Activated T-cell treated with anti-CD3 and anti-CD28 coated beads, Interleukin-2, amount 50 U/mL, for 24 hours (primary cell): ENCODE data around the gene NEGR1.

Experiments
- DNase-seq: peaks from one replicate; pipeline ENCODE4 v3.0.0-alpha.2; 2020
- H3K27ac Mint-ChIP-seq: 2 replicates; pipeline ENCODE4 v1.8.0; 2020; ENCODE audit warnings: mild to moderate bottlenecking, mixed read lengths
- H3K27me3 Mint-ChIP-seq: 2 replicates; pipeline ENCODE4 v1.8.0; 2020; ENCODE audit warnings: mixed read lengths
- H3K36me3 Mint-ChIP-seq: 2 replicates; pipeline ENCODE4 v1.8.0; 2020; ENCODE audit warnings: low read depth, mixed read lengths
- H3K4me1 Mint-ChIP-seq: 2 replicates; pipeline ENCODE4 v1.8.0; 2020; ENCODE audit warnings: low read depth, mixed read lengths
- H3K4me3 Mint-ChIP-seq: 2 replicates; pipeline ENCODE4 v1.8.0; 2020; ENCODE audit warnings: mild to moderate bottlenecking, moderate library complexity, mixed read lengths
- H3K9me3 Mint-ChIP-seq: 2 replicates; pipeline ENCODE4 v1.8.0; 2020; ENCODE audit warnings: mixed read lengths

NEGR1 gene

DNA sequence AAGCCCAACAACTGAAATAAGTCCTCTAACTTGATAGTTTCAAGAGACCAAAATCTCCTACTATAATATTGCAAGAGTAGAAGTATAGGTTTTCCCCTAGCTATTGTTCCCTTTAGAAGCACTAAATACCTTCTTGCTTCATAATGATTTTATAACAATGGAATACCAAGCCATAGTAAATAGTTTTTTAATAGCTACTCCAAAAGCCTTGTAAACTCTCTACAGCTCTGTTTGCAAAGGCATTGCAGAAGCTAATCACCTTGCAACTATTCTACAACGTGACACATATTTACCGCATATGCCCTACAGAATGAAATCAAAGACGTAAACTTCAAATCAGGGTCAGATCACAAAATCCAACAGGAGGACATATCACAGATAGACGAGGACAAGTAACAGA is 750.0 kb downstream of the NEGR1 start:
- H3K4me1 Mint-ChIP-seq, result no peaks in the 10 kb centered on the region
- no peak overlapping the region for H3K27ac Mint-ChIP-seq
- no peaks in the 10 kb centered on the region for H3K36me3 Mint-ChIP-seq
- no peaks in the 10 kb centered on the region for H3K27me3 Mint-ChIP-seq
- H3K9me3 Mint-ChIP-seq, result peaks cover 3% of the 10 kb centered on the region
- DNase-seq, result no peak
- H3K4me3 Mint-ChIP-seq, result no peak overlapping the region

DNA sequence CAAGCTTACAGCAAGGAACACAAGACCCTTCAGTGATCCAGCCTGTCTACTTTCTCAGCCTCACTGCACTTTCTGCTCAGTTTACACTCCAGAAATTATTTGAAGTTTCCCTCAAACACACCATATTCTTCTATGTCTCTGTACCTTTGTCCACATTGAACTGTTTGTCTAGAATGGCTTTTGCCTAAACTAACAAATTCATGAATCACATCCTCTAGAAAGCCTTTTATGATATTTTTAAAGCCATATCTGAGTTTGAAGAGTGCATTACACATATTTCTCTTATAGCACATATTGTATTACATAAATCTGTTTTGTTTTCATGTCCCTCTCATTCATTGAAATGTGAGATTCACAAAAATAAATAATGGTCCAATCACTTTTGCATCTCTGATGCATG is 755.5 kb downstream of the NEGR1 start:
- Mint-ChIP-seq H3K9me3 (no peaks in the 10 kb centered on the region), H3K27ac (no peak overlapping the region), H3K27me3 (no peaks in the 10 kb centered on the region), H3K4me3 (no peak overlapping the region), H3K4me1 (no peaks in the 10 kb centered on the region), H3K36me3 (no peaks in the 10 kb centered on the region)
- no peak for DNase-seq

DNA sequence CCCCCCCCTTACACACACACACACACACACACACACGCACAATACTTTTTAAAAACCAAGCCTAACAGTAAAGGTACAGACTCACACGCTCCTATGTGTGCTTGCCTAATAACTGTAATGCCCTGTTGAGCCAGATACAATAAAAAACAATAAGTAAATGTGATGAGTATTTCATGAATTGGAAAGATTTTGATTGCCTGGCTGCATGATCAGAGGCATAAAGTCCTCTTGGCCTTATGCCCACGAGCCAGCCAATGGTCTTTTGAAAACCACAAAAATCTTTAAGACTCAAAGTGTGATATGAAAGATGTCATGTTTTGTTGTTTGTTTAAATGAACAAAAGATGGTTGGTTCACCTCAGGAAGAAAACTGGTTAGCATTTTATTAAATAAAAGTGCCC is 759.6 kb downstream of the NEGR1 start:
- Mint-ChIP-seq H3K27ac (no peak overlapping the region), H3K36me3 (no peaks in the 10 kb centered on the region), H3K4me3 (no peak overlapping the region), H3K9me3 (no peaks in the 10 kb centered on the region), H3K4me1 (no peaks in the 10 kb centered on the region), H3K27me3 (no peaks in the 10 kb centered on the region)
- no peak for DNase-seq

DNA sequence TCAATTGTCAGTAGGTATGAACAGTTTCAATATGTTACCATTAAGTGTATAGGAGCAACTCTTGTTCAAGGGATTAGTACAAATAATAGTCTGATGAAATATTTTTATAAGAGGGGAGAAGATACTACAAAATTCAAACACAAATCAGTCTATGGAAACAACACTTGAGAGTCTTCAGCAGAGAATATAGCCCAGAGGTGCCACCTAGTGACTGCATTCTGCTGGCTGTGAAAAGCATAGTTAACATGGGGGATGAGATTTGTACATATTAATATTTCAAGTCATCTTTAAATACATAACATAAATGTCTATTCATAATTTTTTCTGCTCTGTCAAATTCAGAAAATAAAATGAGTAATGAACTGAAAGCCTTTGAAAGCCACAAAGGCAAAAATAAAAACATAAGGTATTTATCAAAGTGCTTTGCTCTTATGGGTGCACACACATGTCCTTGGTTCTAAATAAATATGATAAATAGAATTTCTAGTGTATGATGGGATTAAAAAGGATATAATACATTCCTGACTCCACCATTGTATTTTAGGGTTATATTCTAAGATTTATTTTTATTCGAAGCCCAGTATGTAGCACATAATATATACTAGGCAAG is 760.6 kb downstream of the NEGR1 start:
- DNase-seq, result no peak
- Mint-ChIP-seq H3K9me3 (no peaks in the 10 kb centered on the region), H3K36me3 (no peaks in the 10 kb centered on the region), H3K27me3 (no peaks in the 10 kb centered on the region), H3K4me1 (no peaks in the 10 kb centered on the region), H3K27ac (no peak overlapping the region), H3K4me3 (no peak overlapping the region)

DNA sequence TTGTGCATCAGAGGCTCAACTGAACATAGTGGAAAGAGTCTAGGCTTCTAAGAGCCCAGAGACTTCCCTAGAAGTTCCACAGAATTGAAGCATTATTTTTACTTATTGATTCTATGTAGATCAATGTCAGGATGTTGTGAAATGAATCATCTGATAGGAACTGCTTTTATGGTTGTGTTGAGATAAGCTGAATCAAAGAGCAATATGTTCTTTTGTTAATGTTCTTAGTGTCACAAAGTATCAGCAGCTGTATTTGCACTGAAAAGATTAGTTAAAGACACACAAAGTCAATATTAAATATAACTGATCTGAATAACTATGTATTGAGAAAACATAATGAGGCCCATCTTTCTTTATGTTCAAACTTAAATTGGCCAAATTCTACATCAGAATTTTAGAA is 770.8 kb downstream of the NEGR1 start:
- peaks cover 1% of the 10 kb centered on the region for H3K9me3 Mint-ChIP-seq
- no peaks in the 10 kb centered on the region for H3K4me1 Mint-ChIP-seq
- DNase-seq, result no peak
- no peak overlapping the region for H3K27ac Mint-ChIP-seq
- H3K4me3 Mint-ChIP-seq, result no peak overlapping the region
- H3K27me3 Mint-ChIP-seq, result no peaks in the 10 kb centered on the region
- no peaks in the 10 kb centered on the region for H3K36me3 Mint-ChIP-seq

DNA sequence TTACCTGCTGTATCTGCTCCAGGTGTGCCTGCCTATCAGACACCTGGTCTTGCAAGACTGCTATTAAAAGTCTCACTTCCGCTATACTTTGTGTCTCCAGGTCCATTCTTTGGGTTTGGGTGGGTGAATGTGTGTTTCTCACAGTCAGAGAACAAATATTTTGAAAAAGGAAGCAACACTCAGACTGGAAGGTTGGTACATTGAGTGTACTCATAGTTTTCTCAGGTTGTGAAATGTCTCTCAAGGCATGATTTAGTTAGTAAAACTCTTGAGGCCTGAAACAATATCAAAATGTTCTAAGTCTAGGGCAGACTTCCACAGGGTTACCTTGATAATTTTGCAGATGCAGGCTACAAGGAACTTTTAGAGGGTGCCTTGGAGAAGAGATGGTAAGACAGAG is 771.6 kb downstream of the NEGR1 start:
- no peak overlapping the region for H3K27ac Mint-ChIP-seq
- no peaks in the 10 kb centered on the region for H3K36me3 Mint-ChIP-seq
- H3K27me3 Mint-ChIP-seq, result no peaks in the 10 kb centered on the region
- peaks cover 1% of the 10 kb centered on the region for H3K9me3 Mint-ChIP-seq
- no peaks in the 10 kb centered on the region for H3K4me1 Mint-ChIP-seq
- no peak overlapping the region for H3K4me3 Mint-ChIP-seq
- no peak for DNase-seq

DNA sequence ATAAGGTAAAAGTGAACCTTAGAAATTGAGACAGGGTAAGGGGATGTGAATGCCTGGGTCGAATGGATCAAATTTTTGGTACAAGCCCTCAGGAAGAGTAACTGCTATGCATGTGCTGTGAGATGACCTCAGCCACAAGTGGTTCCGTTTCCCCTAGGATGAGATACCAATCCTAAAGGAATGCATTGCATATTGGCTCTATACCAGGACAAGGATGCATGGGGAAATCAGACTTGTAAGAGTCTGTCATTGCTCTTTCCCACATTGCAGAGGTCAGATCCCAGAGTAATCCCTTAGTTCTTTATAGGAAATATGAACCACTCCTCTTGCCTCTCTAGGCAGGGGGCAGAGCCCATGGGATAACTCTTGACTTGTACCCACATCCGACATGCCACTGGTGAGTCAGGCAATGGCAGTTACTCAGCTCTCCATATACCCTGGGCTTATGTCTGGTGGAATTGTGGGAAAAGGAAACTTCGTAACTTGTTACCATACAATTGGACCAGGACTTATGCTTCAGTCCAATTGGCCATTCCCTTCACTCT is 773.2 kb downstream of the NEGR1 start:
- H3K36me3 Mint-ChIP-seq, result no peaks in the 10 kb centered on the region
- H3K9me3 Mint-ChIP-seq, result peaks cover 1% of the 10 kb centered on the region
- no peaks in the 10 kb centered on the region for H3K27me3 Mint-ChIP-seq
- no peak overlapping the region for H3K27ac Mint-ChIP-seq
- no peaks in the 10 kb centered on the region for H3K4me1 Mint-ChIP-seq
- DNase-seq, result no peak
- H3K4me3 Mint-ChIP-seq, result no peak overlapping the region

DNA sequence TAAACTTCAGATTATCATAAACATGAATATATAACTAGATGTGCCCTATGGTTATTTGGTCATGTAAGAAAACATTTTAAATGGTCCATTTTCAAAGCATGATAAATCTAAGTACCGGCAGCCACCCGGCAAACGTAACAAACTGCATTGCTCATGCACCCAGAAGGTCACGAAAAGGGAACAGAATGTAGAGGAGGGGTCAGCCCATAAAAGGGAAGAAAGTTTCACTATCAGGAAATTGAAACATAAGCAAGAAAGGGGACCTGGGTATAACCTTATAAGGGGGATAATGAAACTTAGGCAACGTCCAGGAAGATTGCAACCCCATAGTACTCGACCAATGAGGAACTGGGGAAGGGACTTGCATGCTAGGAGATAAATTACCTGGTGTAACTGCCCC is 780.3 kb downstream of the NEGR1 start:
- no peak overlapping the region for H3K4me3 Mint-ChIP-seq
- no peak for DNase-seq
- no peaks in the 10 kb centered on the region for H3K4me1 Mint-ChIP-seq
- no peaks in the 10 kb centered on the region for H3K36me3 Mint-ChIP-seq
- no peaks in the 10 kb centered on the region for H3K27me3 Mint-ChIP-seq
- H3K27ac Mint-ChIP-seq, result no peak overlapping the region
- peaks cover 6% of the 10 kb centered on the region for H3K9me3 Mint-ChIP-seq

DNA sequence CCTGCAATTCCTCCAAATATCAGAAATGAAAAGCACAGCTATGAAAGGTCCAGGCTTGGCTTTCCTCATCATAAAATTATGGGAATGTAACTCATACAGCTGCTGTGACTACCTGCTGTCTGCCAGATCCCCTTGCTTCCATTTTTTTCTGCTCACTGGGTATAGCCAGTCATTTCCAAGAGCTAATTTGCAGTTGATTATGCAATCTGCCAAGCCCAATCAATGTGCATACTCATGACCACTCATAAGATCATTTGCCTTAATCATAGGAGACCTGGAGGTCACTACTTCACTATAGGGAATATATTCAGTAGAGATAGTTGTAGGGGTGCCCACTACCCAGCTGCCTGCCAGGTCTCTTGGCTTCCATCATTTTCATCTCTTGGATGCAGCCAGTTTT is 783.8 kb downstream of the NEGR1 start:
- H3K4me3 Mint-ChIP-seq, result no peak overlapping the region
- H3K27ac Mint-ChIP-seq, result no peak overlapping the region
- no peaks in the 10 kb centered on the region for H3K27me3 Mint-ChIP-seq
- no peak for DNase-seq
- H3K9me3 Mint-ChIP-seq, result peaks cover 6% of the 10 kb centered on the region
- H3K4me1 Mint-ChIP-seq, result no peaks in the 10 kb centered on the region
- H3K36me3 Mint-ChIP-seq, result no peaks in the 10 kb centered on the region

DNA sequence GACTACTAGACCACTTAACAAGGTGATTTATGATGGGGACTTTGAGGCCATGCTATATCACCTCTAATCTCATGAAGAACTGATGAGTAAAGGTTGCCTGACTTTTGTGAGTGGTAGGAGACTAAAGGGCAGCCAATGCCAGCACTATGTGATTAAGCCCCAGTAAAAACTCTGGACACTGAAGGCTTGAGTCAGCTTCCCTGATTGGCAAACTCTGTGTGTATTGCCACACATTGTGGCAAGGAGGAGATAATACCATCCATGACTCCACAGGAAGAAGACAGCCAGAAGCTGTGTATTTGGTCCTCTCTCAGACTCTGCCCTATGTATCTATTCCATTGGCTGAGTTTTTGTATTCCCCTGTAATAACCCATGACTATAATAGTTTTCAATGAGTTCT is 788.2 kb downstream of the NEGR1 start:
- Mint-ChIP-seq H3K4me1 (no peaks in the 10 kb centered on the region), H3K4me3 (no peak overlapping the region), H3K36me3 (no peaks in the 10 kb centered on the region), H3K27ac (no peak overlapping the region), H3K27me3 (no peaks in the 10 kb centered on the region), H3K9me3 (no peaks in the 10 kb centered on the region)
- no peak for DNase-seq

DNA sequence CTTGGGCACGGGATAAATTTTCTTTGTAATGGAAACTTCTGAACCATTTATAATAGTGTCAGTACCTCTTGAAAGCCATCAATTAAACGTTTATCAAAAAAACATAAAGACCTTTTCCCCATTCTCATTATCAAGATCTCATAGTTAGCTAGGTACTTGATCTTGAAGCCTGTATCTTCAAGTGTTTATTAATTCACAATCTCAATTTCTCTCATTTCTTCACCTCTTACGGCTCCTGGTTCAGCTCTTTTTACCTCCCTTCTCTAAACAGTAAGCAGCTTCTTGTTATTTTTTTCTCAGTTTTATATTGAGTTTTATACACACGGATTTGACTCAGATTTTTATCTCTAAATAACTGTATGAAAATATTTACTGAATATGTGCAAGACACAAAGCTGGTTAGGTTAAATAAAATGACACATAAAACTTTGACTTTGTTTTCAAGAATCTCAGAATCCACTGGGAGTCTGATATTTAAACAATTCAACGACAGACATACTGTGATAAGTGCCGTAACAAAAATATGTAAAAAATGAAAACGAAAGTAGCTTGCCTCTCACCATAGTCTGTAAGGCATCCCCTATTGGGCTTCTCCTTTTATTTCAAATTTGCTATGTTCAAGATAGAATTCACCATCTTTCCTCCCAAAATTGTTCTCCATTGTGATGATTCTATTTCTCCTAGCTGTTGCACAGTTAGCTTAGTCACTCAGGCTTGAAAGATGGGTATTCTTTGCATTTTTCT is 789.9 kb downstream of the NEGR1 start:
- Mint-ChIP-seq H3K4me3 (no peak overlapping the region), H3K36me3 (no peaks in the 10 kb centered on the region), H3K9me3 (no peaks in the 10 kb centered on the region), H3K27me3 (no peaks in the 10 kb centered on the region), H3K4me1 (no peaks in the 10 kb centered on the region), H3K27ac (no peak overlapping the region)
- no peak for DNase-seq

DNA sequence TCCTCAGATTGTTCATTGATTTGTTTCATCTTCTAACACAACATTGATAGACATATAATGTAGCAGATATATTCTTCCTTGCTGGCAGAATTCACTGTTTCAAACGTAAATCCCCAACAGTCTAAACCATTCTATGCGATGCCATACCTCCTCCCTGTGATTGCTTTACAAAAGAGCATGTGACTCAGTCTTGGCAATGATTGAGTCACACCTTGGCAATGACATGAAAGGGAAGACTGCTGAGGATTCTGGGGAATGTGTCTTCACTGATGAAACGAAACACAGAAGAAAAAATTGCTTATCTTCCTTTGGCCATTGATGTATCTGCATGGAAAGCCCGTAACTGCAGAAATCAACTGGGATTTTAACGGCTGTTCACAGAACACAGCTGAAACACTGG is 791.9 kb downstream of the NEGR1 start:
- H3K9me3 Mint-ChIP-seq, result no peaks in the 10 kb centered on the region
- no peaks in the 10 kb centered on the region for H3K36me3 Mint-ChIP-seq
- no peak for DNase-seq
- no peak overlapping the region for H3K27ac Mint-ChIP-seq
- H3K27me3 Mint-ChIP-seq, result no peaks in the 10 kb centered on the region
- no peaks in the 10 kb centered on the region for H3K4me1 Mint-ChIP-seq
- H3K4me3 Mint-ChIP-seq, result no peak overlapping the region

DNA sequence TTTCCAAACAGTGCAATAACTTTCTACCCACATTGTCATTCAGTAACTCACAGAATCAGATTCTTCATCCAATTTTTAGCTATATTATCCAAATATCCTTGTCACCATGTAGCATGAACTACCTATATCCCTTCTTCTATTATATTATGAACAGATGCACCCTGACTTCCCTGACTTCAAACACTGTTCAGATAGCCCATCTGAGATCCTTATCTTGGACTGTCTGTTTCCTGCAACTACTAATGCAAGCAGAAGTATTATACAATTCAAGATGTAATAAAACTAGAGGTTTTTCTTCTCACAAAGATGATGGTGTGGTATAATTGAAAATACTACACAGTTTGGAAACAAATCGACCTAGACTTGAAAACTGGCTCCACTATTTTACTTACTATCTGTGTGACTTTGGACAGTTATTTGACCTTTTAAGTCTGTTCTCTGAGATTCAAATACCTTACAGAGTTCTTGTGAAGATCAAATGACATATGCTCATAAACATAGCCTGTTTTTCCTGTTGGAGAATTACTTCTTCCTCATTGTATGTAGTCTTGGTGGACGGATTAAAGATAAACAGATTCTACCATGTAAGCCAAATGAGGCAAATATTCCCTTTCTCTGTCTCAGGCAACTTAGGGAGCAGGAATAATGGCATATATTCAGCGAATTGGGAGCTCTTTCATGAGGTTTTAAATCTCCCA is 793.6 kb downstream of the NEGR1 start:
- no peak for DNase-seq
- Mint-ChIP-seq H3K27ac (no peak overlapping the region), H3K4me3 (no peak overlapping the region), H3K36me3 (no peaks in the 10 kb centered on the region), H3K9me3 (no peaks in the 10 kb centered on the region), H3K4me1 (no peaks in the 10 kb centered on the region), H3K27me3 (no peaks in the 10 kb centered on the region)

DNA sequence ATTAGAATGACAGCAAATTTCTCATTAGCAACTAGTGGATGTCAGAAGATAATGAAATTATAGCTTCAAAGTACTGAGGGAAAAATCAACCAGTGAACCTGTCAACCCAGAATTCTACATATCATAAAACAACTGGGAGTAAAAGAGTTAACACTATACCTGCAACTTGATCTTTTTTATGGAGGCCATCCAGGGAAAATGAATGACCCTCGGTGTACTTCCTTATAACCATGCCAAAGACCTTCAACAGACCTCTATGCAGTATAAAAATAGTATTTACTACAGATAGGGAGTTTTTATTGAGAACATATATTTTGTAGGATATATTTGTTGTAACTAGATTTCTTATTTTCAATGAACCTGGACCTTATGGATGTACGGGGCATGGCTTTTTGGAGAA is 809.0 kb downstream of the NEGR1 start:
- Mint-ChIP-seq H3K36me3 (no peaks in the 10 kb centered on the region), H3K27me3 (no peaks in the 10 kb centered on the region), H3K4me1 (no peaks in the 10 kb centered on the region), H3K4me3 (no peak overlapping the region), H3K27ac (no peak overlapping the region), H3K9me3 (peaks cover 3% of the 10 kb centered on the region)
- no peak for DNase-seq

DNA sequence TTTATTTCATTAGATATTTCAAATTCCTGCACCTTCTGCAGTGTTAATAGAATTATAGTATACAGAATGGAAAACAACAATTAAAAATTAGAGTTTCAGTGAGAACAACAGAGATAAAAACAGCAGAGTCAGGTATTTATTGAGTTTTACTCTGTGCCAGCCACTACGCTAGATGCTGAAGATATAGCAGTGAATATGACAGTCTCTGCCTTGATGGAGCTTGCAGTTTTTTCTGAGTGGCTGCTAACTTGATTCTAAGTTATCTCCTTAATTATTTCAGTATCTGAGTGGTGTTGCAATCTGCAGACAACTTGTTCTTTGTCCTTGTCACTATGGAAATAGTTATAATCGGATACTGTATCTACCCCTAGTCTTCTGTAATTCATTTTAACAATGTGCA is 817.2 kb downstream of the NEGR1 start:
- no peak overlapping the region for H3K27ac Mint-ChIP-seq
- no peaks in the 10 kb centered on the region for H3K4me1 Mint-ChIP-seq
- H3K36me3 Mint-ChIP-seq, result no peaks in the 10 kb centered on the region
- no peak overlapping the region for H3K4me3 Mint-ChIP-seq
- no peaks in the 10 kb centered on the region for H3K27me3 Mint-ChIP-seq
- no peak for DNase-seq
- H3K9me3 Mint-ChIP-seq, result peaks cover 3% of the 10 kb centered on the region
